HG03108 (cell line): ENCODE data around the gene SDK1.
"Not testable (repeated sequence)": the region's sequence is repeated elsewhere in the genome, so short reads cannot be mapped to it uniquely, and the experiment has no call there.

Source experiments
- ATAC-seq: cut with Tn5 transposase; IDR thresholded peaks from one replicate; pipeline ENCODE4 v1.9.1; 2021; ENCODE audit warnings: moderate library complexity; ENCODE audit not compliant: unreplicated experiment

The SDK1 gene

DNA sequence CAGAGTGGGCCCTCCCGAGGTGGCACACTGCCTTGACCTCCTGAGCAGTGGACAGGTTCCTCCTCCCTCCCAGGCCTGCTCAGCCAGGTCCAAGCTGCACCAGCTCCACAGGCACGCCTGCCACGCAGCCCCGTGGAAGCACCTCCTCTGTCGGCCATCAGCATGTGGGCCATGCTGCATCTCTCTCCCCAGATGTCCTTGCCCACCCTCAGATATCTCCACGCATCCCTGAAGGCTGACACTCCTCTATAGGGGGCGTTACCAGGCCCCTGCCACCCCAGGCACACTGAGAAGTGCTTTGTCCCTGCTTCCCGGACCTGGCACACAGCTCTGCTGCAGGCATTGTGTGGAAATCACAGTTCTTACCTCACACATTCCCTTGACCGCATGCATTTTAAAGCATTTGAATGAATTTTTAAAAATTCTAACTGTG lies 598.5 kb downstream of the SDK1 start:
- ATAC-seq, result no peak

DNA sequence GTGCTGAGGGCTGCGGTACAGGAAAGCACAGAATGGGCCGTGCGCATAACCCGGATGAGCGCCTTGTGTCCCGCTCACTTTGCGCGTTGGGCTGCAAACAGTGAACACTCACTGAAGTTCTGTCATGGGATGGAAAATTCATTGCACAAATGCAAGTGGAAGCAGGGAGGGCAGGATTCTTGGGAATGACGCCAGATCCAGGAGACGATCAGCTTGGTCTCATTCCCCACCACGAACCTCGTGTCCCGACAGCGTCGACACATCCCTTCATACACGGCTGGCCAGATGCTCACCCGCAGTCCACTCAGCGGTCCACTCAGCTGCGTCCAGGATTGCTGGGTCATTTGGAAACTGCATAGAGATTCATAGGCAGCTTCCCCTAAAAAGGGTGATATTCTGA lies 607.1 kb downstream of the SDK1 start:
- ATAC-seq, result no peak

DNA sequence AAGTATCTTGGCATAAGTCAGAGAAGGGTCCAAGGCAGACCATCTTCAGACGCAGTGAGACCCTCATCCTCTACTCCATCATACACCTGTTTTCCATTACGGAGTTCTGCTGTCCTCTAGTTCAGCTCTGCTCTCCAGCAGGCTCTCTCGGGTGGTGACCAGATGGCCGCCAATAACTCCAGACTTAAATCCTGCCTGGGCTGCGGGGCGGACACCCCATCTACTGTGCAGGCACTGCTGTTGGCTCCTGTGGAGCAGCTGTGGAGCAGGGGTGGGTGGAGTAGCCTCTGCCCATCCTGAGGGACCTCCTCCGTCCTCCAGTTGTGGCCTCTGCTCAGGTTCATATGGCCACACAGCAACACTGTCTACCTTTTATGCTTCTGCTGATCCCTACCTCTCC lies 608.1 kb downstream of the SDK1 start:
- ATAC-seq, result no peak

DNA sequence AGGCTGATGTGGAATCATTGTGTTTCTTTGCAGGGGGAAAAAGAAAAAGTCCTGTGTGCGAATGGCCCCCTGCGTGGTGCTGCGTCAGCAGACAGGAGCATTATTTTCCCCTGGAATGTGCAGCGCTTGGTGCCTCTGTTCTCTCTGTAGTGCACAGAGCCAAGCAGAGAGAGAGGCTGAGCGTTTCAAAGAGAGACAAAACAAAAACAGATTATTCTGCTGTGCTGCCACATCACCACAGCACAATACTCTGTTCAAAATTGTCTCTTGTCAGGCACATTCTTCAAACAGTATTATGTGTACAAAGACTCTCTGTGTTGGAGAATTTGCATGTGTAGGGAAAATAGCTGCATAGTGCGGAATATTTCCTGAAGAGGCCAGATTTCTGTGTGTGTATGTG lies 609.0 kb downstream of the SDK1 start:
- no peak for ATAC-seq

DNA sequence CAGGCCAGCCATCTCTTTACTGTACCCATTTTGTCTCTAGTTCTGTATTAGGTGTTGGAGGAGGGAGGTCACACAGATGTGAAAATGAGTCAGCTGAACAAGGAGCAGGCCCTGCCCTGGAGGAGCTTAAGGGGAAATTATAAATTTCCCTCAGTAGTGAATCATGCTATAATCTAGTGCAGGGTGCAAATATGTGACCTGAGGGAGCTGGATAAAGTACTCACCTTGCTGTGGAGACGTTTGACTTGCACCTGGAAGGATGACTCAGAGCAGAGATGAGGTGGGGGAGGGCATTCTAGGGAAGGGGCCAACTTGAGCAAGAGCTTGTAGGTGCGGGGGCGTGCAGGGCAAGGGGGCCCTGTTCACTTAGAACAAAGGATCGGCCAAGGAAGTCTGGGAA lies 610.6 kb downstream of the SDK1 start:
- no peak for ATAC-seq

DNA sequence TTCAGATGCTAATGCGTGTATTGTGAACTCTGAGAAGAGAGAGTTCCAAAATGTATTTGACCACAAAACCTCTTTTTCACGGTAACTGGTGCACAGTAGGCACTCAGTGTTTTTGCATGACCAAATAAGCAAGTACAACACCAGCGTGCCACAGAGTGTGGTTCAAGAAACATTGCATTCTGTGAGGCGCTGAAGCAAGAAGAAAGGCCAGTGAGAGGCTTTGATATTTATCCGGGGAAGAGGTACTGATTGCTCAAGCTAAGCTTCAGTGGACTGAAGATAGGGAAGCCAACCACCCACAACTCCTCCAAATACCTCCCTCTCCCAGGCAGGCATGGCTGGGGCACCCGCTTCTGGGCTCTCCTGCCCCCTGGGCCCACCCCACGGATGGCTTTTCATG lies 611.2 kb downstream of the SDK1 start:
- no peak for ATAC-seq

DNA sequence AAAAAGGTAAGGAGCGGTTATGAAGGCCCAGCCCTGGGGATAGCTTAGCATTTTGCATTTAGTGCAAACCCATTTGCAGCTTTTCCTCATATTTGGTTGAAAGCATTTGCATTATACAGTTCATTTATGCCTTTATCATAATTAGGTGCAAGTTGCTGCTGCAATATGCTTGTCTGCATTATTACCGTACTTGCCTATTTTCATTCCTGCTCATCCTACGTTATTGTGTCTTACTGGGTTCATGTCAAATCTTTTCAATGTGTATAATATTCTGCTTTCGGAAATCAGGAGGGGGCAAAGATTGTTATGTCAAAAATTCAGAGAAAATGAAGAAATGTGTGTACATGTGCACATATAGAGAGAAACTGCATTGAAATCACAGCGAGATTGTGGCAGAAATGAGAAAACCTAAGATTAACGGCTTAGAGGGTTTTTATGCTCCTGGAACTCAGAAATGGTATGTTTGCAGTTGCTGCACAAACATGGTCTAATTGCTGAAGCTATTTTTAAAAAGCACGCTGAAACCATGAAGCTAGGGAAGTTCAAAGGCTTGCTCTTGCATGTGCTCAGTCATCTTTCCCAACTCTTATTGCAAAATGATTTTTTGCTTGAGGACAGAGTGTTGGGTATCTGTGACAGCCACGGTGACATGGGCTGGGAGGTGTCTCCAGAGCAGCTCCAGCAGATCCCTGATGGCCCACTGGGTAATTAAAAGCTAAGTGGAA lies 613.2 kb downstream of the SDK1 start:
- no peak for ATAC-seq

DNA sequence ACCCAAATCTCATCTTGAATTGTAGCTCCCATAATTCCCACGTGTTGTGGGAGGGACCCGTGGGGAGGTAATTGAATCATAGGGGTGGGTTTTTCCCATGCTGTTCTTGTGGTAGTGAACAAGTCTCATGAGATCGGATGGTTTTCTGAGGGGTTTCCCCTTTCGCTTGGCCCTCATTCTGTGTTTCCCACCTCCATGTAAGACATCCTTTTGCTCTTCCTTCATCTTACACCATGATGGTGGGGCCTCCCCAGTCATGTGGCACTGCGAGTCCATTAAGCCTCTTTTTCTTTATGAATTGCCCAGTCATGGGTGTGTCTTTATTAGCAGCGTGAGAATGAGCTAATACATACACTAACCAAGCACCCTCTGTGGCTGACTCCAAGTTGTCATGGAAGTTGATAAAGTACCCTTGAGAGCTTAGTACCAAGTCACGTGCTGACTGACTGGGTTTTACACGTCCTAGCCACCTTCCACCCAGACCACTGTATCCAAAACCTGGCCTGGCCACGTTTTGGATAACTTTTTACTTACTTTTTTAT lies 614.4 kb downstream of the SDK1 start:
- ATAC-seq, result no peak

DNA sequence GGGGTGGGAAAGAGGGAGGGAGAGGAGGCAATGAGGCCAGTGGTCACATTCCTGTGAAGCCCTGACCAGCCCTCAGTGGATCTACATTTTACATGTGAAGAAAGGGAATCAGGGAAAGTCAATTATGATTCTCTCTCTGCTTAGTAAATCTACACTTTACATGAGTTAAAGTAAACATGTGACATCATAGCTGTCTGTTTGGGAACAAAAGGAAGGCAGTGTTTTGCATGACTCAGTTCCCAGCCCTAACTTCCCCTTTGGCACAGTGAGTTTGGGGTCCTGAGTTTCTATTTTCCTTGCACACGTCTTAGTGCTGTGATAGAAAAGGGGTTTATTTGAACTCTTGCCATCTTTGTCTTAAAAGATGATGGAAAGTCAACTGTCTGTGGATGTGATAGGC lies 615.1 kb downstream of the SDK1 start:
- no peak for ATAC-seq

DNA sequence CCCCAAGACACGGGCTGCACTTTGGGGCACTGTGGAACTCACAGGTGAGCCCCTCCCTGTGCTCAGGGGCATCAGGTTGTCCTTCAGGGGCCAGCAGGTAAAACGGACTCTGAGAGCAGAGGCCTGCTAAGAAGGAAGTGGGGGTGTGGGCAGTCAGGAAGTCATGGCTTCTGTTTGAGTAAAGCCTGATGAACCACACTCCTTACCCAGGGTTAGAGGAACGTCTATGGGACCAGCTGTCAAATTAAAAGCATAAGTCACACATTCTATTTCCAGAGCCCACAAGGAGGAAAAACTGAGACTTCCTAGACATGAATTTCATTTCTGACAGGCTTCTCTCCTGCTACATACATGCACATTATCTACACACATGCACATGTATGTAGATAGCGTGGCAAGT lies 616.4 kb downstream of the SDK1 start:
- ATAC-seq, result no peak

DNA sequence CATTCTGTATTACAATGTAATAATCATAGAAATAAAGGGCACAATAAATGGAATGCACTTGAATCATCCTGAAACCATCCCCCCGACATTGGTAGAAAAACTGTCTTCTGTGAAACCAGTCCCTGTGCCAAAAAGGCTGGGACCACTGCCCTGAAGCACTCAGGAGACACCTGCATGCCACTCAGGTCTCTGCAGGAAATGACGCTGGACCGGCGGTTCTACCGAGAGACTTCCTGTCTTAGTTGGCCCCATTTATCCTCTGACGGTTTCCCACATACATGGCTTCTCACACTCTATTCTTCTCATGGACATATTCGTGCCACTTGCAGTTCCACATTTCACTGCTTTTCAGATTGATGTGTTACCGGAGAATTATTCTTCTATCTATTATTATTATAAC lies 617.5 kb downstream of the SDK1 start:
- ATAC-seq, result no peak

DNA sequence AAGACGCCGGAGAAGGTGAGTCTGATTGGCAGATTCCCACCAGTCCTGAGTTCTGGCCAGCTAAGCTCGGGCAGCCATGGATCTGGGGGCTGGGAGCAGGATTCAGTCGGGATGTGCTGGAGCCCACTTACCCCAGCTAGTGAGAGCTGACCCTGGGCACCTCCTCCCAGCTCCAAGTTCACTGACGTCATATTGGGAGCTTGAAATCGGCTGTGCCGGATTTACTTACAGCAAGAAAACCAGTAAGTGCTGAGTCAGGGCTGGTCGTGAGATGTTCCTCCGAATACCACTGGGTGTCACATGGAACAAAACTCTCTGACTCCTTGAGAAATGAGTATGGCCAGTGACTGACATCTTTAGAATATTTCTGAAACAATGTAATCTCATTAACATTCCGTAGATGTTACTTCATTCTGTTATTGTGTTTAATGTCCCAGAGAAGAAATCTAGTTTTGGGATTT lies 621.2 kb downstream of the SDK1 start:
- no peak for ATAC-seq

DNA sequence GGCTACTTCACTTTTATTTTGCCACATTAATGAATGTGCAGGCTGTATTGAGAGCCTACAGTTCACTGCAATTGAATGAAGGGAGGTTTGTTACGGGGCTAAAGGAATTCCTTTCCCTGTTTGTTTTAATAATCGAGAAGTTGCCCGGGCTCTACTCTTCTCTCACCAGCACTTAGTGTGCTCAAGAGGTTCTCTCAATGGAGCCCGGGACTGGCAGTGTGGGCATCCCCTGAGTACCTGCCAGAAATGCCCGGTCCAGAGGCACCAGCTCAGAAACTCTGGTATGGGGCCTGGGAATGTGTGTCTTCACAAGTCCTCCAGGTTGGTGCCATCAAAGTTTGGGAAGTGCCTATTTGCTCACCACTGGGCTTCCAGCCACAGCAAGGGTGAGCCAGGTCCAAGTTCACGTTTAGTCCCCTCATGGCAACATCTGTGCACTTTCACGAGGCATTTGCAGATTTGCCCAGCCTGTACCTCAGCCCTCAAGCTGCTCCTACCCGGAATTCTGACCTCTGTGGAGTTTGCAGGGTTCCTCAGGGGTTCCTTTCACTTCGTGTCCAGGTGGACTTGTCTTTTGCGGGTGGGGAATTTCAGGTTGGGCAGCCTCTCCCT lies 622.4 kb downstream of the SDK1 start:
- no peak for ATAC-seq

DNA sequence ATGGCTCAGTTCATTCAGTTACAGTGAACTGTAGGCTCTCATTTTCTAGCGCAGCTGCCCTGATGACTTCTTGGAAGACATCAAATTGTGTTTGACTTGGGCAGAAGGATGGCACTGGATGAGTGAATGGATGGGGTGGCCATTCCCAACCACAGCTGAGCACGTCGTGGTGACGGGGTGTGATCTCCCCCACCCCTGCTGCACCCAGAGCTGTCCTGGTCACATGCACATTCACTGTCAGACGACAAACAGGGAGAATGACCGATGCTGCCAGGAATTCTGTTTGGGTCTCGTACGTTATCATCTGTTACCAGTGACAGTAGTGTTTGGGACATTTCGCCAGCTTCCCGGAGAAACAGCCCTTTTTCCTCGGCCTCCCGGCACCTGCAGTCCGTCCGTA lies 623.2 kb downstream of the SDK1 start:
- no peak for ATAC-seq

DNA sequence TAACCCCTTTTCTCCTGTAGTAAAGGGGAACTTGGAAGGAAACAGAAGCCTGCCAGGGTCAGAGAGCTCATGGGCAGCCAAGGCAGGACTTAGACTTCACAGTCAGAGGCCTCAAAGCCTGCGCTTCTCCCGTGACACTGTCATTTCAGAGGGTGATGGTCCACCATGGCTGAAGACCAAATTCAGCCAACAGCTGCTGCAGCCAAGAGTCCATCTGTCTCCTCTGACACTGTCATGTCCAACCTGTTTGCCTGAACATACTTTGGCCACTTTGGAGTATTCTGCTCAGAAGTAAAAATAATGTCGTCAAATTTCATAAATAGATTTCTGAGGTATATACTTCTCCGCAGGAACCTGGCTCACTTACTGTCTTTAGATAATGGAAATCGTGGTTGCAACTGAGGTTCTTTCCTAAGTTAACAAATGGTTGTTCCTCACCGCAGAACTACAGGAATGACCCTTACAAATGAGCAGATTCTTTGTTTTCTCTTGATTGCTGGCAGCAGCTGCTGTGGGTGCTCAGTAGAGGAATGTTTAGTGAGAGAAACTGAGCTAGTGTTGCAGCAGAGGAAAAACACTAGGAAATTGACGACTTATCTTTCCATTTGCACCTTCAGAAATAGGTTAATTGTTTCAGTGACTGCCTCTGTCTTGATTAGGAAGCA lies 626.5 kb downstream of the SDK1 start:
- ATAC-seq, result no peak

DNA sequence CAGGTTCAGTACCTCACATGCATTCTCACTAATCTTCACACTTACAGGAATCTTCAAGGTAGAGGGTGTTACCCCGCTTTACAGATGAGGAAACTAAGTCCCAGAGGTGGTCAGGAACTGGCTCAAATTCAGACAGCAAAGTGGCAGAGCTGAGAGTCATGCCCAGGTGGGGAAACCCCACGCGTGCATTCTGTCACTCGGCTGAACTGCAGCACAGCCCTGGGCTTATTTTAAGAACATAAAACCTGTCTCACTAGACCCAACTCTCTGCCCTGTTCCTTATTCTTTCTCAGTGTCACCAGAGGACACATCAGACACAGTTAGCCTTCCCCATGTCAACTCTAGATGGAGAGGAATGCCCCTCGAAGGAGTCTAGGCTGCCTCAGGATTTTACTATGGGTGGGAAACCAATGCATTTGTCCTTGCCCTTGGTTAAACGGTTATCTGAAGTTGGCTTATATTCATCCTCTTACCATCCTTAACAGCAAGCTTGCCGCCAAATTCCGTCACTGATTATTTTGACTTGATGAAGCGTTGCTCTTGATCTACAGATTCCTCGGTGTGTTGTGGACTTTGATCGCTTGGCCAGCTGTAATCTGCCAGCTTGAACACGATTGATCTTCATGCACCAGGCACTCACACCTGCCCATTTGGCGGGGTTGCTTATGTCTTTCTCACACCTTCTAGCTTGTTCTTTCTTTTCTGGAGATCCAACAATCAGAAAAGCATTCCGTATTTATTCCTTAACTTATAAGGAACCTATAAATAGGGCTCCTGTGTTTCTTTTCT lies 627.9 kb downstream of the SDK1 start:
- no peak for ATAC-seq

DNA sequence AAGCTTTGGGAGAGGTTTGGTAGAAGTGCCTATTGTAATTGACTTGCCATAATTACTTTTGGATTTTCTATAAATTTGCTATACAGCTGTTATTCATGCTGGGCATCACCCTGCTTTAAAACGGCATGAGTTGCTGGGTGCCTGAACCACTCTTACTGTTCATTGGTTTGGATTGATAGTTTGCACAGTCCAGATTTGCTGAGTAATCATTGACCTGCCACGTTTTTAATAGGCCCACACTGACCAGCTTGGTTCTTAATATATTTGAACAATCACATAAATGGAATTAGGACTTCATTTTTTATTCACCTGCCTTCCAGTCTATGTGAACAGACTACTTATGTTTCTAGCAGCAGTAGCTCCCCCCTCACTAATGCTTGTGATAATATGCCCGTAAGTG lies 630.8 kb downstream of the SDK1 start:
- ATAC-seq, result no peak

DNA sequence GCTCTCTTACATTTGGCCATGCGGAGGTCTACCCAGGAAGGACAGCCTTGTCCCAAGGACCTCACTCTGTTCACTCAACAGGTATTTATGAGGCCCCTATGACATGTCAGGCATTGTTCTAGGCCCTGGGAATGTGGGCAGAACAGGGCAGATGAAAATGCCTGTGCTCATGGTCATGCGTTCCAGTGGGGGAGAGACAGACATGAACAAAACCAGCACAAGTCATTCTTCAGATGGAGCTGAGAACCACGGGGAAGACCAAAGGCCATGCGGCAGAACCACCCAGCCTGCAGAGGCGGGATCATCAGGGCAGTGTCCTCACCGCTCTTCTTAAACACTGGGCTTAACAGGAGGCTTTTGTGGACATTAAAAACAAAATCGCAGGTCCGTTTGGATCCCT lies 636.1 kb downstream of the SDK1 start:
- ATAC-seq, result no peak

DNA sequence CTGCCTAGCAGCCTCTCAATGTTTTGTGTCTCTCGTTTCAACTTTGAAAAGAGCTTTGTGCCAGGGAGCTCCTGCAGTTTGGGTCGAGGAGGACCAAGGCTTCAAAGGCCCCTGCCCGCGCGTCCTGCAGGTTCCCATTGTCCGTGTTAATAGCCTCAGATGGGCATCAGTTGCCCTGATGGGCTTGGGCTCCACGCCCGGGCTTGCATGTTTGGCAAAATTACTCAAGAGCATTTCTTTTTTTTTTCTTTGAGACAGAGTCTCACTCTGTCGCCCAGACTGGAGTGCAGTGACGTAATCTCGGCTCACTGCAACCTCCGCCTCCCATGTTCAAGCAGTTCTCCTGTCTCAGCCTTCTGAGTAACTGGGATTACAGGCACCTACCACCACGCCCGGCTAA lies 636.6 kb downstream of the SDK1 start:
- ATAC-seq, result no peak

DNA sequence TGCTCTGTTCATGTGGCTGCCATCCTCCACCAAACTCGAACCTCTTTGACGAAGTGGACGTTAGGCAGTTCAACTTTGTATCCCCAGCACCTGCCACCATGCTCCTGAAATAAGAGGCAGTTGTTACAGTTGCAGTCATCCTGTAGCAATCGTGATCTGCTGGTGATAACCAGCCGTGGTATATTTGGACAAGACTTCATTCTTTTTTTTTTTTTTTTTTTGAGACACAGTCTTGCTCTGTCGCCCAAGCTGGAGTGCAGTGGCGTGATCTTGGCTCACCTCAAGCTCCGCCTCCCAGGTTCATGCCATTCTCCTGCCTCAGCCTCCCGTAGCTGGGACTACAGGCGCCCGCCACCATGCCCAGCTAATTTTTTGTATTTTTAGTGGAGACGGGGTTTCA lies 640.7 kb downstream of the SDK1 start:
- ATAC-seq, result not testable (repeated sequence)

DNA sequence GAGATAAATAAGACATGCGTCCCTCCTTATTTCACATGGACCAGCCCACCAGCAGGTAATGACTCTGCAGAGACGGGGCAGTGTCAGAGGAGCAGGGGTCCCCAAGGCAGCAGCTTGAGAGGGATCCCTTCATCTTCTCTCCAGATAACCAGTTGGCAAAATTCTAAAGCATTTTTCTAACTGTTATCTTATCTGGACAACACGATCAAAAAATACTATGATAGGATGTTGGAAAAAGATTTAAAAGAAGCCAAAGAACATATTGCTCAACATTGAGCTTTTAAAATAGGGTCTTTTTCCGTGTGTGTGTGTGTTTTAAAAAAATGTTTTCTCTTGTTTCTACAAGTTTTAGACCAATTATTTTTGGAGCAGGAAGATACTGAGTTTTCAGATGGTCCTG lies 641.2 kb downstream of the SDK1 start:
- no peak for ATAC-seq
